Fibroblast of mammary gland (primary cell): ENCODE data around the gene CELF5.

ENCODE experiments used
- DNase-seq: peaks from one replicate; pipeline ENCODE4 v3.0.0-alpha.2; 2010; ENCODE audit warnings: low read depth
- H3K4me3 ChIP-seq: 2 replicates; pipeline ENCODE4 v1.5.1; 2011; ENCODE audit warnings: low read depth, mild to moderate bottlenecking, low read length, moderate library complexity; ENCODE audit not compliant: control insufficient read depth
- TF ChIP-seq, protein P1 (sequence below): conservative IDR thresholded peaks from 2 replicates; pipeline ENCODE4 v1.5.1; 2011; ENCODE audit warnings: low read depth, low read length, inconsistent platforms; ENCODE audit not compliant: control insufficient read depth, insufficient read depth

CELF5 gene

DNA sequence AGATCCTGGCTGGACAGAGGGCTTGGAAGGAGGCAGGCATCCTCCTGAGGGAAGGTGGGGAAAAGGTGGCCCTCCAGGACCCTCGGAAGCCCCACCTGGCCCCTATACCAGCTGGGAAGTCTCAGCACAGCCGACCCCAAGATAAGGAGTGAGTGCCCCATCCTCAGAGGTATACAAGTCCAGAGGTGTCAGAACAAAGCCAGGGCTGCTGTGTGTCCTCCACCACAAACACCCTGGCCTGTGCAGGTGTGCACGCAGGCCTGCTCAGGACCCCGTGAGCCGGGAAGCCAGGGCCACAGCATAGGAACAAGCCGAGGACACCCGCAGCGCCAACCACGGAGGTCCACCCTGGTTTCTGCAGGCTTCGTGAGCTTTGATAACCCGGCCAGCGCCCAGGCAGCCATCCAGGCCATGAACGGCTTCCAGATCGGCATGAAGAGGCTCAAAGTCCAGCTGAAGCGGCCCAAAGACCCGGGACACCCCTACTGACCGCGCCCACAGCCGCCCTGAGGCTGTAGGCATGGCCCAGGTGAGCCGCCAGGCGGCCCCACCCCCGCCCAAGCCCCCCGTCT, 68.6 kb downstream of the CELF5 start:
- TF ChIP-seq, protein P1, sequence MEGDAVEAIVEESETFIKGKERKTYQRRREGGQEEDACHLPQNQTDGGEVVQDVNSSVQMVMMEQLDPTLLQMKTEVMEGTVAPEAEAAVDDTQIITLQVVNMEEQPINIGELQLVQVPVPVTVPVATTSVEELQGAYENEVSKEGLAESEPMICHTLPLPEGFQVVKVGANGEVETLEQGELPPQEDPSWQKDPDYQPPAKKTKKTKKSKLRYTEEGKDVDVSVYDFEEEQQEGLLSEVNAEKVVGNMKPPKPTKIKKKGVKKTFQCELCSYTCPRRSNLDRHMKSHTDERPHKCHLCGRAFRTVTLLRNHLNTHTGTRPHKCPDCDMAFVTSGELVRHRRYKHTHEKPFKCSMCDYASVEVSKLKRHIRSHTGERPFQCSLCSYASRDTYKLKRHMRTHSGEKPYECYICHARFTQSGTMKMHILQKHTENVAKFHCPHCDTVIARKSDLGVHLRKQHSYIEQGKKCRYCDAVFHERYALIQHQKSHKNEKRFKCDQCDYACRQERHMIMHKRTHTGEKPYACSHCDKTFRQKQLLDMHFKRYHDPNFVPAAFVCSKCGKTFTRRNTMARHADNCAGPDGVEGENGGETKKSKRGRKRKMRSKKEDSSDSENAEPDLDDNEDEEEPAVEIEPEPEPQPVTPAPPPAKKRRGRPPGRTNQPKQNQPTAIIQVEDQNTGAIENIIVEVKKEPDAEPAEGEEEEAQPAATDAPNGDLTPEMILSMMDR = no peak
- H3K4me3 ChIP-seq = no peak overlapping the region
- no peak for DNase-seq

DNA sequence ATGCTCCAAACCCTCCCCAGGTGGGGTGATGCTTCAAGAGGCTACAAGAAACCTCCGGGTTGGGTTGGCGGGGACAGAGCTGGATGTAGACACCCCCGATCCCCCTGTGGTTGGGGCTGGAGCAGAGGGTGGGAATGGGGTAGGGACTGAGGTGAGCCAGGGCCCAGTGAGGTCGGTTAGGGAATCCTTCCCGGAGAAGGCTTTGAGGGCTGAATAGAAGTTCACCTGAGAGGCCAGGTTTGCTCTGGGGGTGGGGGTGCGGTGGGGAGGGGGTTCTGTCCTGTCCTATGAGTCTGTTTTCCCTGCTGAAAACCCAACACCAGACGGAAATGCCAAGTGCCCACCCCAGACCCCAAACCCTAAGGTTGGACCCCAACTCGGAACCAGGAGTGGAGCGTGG, 69.1 kb downstream of the CELF5 start:
- DNase-seq = no peak
- no peak overlapping the region for H3K4me3 ChIP-seq
- TF ChIP-seq, protein P1 = no peak

DNA sequence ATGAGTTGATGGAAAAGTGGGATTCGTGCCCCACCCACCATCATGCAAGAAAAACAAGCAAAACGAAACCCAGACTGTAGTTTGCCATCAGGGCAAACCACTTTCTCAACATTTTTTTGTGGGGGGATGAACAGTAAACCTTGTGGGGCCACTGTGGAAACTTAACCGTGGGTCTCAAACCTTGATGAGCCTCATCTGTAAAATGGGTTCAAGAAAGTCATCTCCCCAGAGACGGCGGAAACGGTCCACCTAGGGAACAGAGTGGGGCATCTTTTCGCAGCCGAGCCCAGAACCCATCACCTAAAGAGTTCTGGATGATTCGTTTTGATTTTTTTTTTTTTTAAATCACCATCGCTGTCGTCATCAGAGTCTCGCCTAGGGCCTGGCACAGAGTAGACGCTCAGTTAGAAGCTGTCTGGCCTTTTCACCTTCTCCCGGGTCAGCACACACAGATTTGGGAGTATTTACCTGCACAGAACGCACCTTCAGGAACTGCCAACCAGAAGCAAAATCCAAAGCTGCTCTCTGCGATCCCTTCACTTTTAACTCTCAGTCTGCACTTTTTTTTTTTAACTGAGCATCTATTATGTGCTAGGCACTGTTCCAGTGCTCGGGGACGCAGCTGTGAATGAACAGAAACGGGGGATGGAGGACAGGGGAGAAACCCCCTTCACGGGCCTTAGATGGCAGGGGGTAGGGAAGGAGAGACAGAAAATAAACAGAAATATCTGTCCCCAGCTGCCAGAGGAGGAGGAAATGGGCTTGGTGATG, 69.8 kb downstream of the CELF5 start:
- H3K4me3 ChIP-seq = no peak overlapping the region
- no peak for DNase-seq
- TF ChIP-seq, protein P1 = no peak

DNA sequence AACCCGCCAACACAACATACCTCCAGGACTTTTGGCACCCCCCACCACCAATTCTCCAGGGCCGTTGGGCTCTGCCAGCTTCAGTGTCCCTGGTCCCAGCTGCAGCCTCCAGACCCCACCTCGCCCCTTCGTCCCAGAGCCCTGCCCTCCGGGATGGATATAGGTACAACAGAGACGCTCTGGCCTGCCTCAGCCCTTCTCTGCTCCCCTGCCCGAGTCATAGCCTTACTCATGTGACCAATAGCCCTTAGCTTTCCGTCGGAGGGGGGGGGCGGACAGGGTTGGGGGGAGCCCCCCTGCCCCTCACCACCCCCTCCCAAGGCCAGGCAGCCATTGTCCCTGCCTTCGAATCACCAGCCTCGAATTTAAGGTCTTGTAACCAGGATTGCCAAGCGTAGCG, 71.1 kb downstream of the CELF5 start:
- H3K4me3 ChIP-seq = no peak overlapping the region
- TF ChIP-seq, protein P1 = no peak
- DNase-seq = no peak

DNA sequence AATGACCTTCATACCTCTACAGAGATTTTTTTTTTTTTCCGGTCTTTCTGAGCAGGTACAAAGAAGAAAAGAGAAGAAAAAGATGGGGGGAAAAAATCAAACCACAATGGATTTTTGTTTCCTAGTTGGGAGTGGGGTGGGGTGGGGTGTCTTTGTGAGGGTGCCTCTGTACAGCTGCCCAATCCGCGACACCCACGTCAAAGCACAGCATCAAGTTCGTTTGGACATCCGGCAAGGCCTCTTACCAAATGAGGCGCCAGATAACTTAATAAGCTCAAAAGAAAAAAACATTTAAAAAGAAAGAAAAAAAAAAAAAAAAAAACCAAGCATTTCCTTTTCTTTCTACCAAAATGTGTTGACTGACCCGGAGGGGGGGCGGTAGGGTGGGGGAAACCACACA, 71.6 kb downstream of the CELF5 start:
- TF ChIP-seq, protein P1 = no peak
- H3K4me3 ChIP-seq = no peak overlapping the region
- no peak for DNase-seq

DNA sequence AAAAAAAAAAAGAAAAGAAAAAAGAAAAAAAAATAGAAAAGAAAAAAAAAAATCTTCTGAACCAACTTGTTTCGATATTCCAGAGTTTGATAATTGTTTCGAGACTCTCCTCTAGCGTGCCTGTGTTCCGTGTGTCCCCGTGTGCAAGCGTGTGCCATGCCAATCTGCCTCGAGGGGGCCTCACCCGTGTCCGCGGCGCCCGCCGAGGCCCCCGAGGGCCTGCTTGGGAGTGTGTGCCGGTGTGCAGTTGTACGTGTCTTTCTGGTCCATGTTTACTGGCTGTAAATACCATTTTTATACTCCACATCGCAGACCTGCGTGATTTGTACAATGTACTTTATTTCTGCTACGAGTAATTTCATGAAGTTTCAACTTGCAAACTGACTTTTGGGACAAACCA, 72.0 kb downstream of the CELF5 start:
- TF ChIP-seq, protein P1 = no peak
- no peak overlapping the region for H3K4me3 ChIP-seq
- no peak for DNase-seq
